Activated CD8-positive, alpha-beta memory T cell treated with anti-CD3 and anti-CD28 coated beads, Interleukin-2, amount 50 U/mL, for 24 hours (primary cell): ENCODE data around the gene KIAA0825.

Experiments used
- DNase-seq: peaks from one replicate; pipeline ENCODE4 v3.0.0-alpha.2; 2020; ENCODE audit errors: extremely low read depth

Gene KIAA0825

GRCh38 chr5:94240993-94241651, 377.3 kb downstream of the KIAA0825 start:
- no peak for DNase-seq

GRCh38 chr5:94240596-94240992, 377.8 kb downstream of the KIAA0825 start:
- DNase-seq: no peak

GRCh38 chr5:94240134-94240533, 378.3 kb downstream of the KIAA0825 start:
- DNase-seq: no peak

- DNase-seq: no peak
Measured at GRCh38 chr5:94239266-94239665, 379.1 kb downstream of the KIAA0825 start.

- DNase-seq: no peak
Measured at GRCh38 chr5:94234987-94235386, 383.4 kb downstream of the KIAA0825 start.

- no peak for DNase-seq
Measured at GRCh38 chr5:94228791-94229190, 389.6 kb downstream of the KIAA0825 start.

- DNase-seq: no peak
Measured at GRCh38 chr5:94223235-94223634, 395.2 kb downstream of the KIAA0825 start.

GRCh38 chr5:94218374-94218773, 400.0 kb downstream of the KIAA0825 start:
- no peak for DNase-seq

GRCh38 chr5:94217745-94218144, 400.7 kb downstream of the KIAA0825 start:
- DNase-seq: no peak

- DNase-seq: no peak
Measured at GRCh38 chr5:94217216-94217615, 401.2 kb downstream of the KIAA0825 start.

GRCh38 chr5:94212476-94212875, 405.9 kb downstream of the KIAA0825 start:
- DNase-seq: no peak

- DNase-seq: no peak
Measured at GRCh38 chr5:94209774-94210355, 408.5 kb downstream of the KIAA0825 start.

- DNase-seq: no peak
Measured at GRCh38 chr5:94209272-94209671, 409.1 kb downstream of the KIAA0825 start.

- no peak for DNase-seq
Measured at GRCh38 chr5:94199566-94199965, 418.8 kb downstream of the KIAA0825 start.

- no peak for DNase-seq
Measured at GRCh38 chr5:94197970-94198369, 420.4 kb downstream of the KIAA0825 start.

GRCh38 chr5:94196953-94197352, 421.5 kb downstream of the KIAA0825 start:
- DNase-seq: no peak

- DNase-seq: no peak
Measured at GRCh38 chr5:94192658-94193391, 425.6 kb downstream of the KIAA0825 start.

- no peak for DNase-seq
Measured at GRCh38 chr5:94191604-94192003, 426.8 kb downstream of the KIAA0825 start.

GRCh38 chr5:94188725-94189124, 429.7 kb downstream of the KIAA0825 start:
- no peak for DNase-seq

GRCh38 chr5:94184870-94185269, 433.5 kb downstream of the KIAA0825 start:
- DNase-seq: no peak

GRCh38 chr5:94181895-94182294, 436.5 kb downstream of the KIAA0825 start:
- DNase-seq: no peak

- DNase-seq: no peak
Measured at GRCh38 chr5:94180761-94181160, 437.6 kb downstream of the KIAA0825 start.

- no peak for DNase-seq
Measured at GRCh38 chr5:94175912-94176311, 442.5 kb downstream of the KIAA0825 start.
